Measurements from ENCODE around the gene DNHD1. TPM values are rescaled to one million over a fixed set of nuclear protein-coding genes. Genes with fewer than 3 reads are reported as not detected.

DNHD1 gene
- total and polyA plus RNA-seq, 8 donors, result 1.8 to 45.1 (median 11.4) TPM

GRCh38 chr11:6498544-6498943, 1.5 kb downstream of the DNHD1 start:
- Histone ChIP-seq H3K4me1 (peaks cover 0 to 24% (median 13%) of the 10 kb centered on the region in 4 donors), H3K9me3 (no peaks in the 10 kb centered on the region), H3K4me3 (no peak overlapping the region), H3K27me3 (no peaks in the 10 kb centered on the region), H3K36me3 (peaks cover 0 to 42% (median 40%) of the 10 kb centered on the region in 4 donors), H3K27ac (peak overlapping the region in 1 of 5 donors; percentile 67)
- no peak for DNase-seq
- WGBS, 5 donors, result 80 to 93% (median 89%) methylated on average over 5 of the region's 5 CpGs
- TF ChIP-seq POLR2A (IDR thresholded peaks at IDR 0.05), result no peak
- TF ChIP-seq EP300 (IDR thresholded peaks at IDR 0.05), result no peak
- TF ChIP-seq POLR2AphosphoS5 (IDR thresholded peaks at IDR 0.05), result no peak
- TF ChIP-seq CTCF (IDR thresholded peaks at IDR 0.05), result no peak
- intact Hi-C loops (cut with DNase I; ENCODE audit: low total_unique reads), result no loop called here

- no peak overlapping the region for H3K4me3 ChIP-seq
- no peak for TF ChIP-seq CTCF (IDR thresholded peaks at IDR 0.05)
- TF ChIP-seq EP300 (IDR thresholded peaks at IDR 0.05), result no peak
- TF ChIP-seq POLR2AphosphoS5 (IDR thresholded peaks at IDR 0.05), result no peak
- TF ChIP-seq POLR2A (IDR thresholded peaks at IDR 0.05), result no peak
- H3K9me3 ChIP-seq, result no peaks in the 10 kb centered on the region
- no peaks in the 10 kb centered on the region for H3K27me3 ChIP-seq
- DNase-seq, result no peak
- WGBS, 5 donors, result 87 to 95% (median 92%) methylated on average over 3 of the region's 3 CpGs
- peaks cover 0 to 44% (median 38%) of the 10 kb centered on the region in 4 donors for H3K36me3 ChIP-seq
- H3K27ac ChIP-seq, result no peak overlapping the region
- intact Hi-C loops (cut with DNase I; ENCODE audit: low total_unique reads), result loop anchor here (10.0 kb wide), 1 partner anchor 128 kb away; no protein-coding TSS in a partner anchor
- H3K4me1 ChIP-seq, result peaks cover 0 to 17% (median 10%) of the 10 kb centered on the region in 4 donors
Measured at GRCh38 chr11:6502382-6502781, 5.3 kb downstream of the DNHD1 start.

- 75 to 84% (median 77%) methylated on average over 3 of the region's 3 CpGs for WGBS, 5 donors
Measured at GRCh38 chr11:6504166-6504565, 7.1 kb downstream of the DNHD1 start.

GRCh38 chr11:6505577-6506240, 8.6 kb downstream of the DNHD1 start:
- intact Hi-C loops (cut with DNase I; ENCODE audit: low total_unique reads), result loop anchor here (10.0 kb wide), 1 partner anchor 131 kb away; no protein-coding TSS in a partner anchor
- Histone ChIP-seq H3K4me1 (no peaks in the 10 kb centered on the region), H3K4me3 (no peak overlapping the region), H3K36me3 (peaks cover 4 to 46% (median 39%) of the 10 kb centered on the region in 4 donors), H3K9me3 (no peaks in the 10 kb centered on the region), H3K27me3 (no peaks in the 10 kb centered on the region), H3K27ac (no peak overlapping the region)
- TF ChIP-seq POLR2AphosphoS5 (IDR thresholded peaks at IDR 0.05), result peak in 1 of 3 donors; percentile 65
- TF ChIP-seq POLR2A (IDR thresholded peaks at IDR 0.05), result no peak
- TF ChIP-seq EP300 (IDR thresholded peaks at IDR 0.05), result no peak
- peak in 5 of 7 experiments; percentile 55 to 78 (median 68) for TF ChIP-seq CTCF (IDR thresholded peaks at IDR 0.05)
- 51 to 62% (median 53%) methylated on average over 2 of the region's 2 CpGs for WGBS, 5 donors
- DNase-seq, result peak in 1 of 2 donors; percentile 71

More at GRCh38 chr11:6504166-6504565, 7.1 kb downstream of the DNHD1 start:
- Histone ChIP-seq H3K27me3 (no peaks in the 10 kb centered on the region), H3K27ac (no peak overlapping the region), H3K4me1 (no peaks in the 10 kb centered on the region), H3K36me3 (peaks cover 0 to 36% (median 32%) of the 10 kb centered on the region in 4 donors), H3K9me3 (no peaks in the 10 kb centered on the region), H3K4me3 (no peak overlapping the region)
- intact Hi-C loops (cut with DNase I; ENCODE audit: low total_unique reads), result loop anchor here (10.0 kb wide), 1 partner anchor 129 kb away; no protein-coding TSS in a partner anchor
- TF ChIP-seq POLR2A (IDR thresholded peaks at IDR 0.05) (no peak), EP300 (IDR thresholded peaks at IDR 0.05) (no peak), POLR2AphosphoS5 (IDR thresholded peaks at IDR 0.05) (no peak), CTCF (IDR thresholded peaks at IDR 0.05) (no peak)
- DNase-seq, result no peak

Measured in stomach (tissue), 9 donors.